GM18951 (cell line): ENCODE results near the gene FADD.
"Not testable (repeated sequence)": the region's sequence is repeated elsewhere in the genome, so short reads cannot be mapped to it uniquely, and the experiment has no call there.

Source experiments
- POLR2A ChIP-seq: IDR thresholded peaks from 4 replicates; pipeline ENCODE4 v1.6.1; 2011; ENCODE audit warnings: mild to moderate bottlenecking; ENCODE audit not compliant: insufficient read length, insufficient read depth; ENCODE audit errors: extremely low read depth
- in situ Hi-C: fragments of 300-500 bp; cut with MboI; formaldehyde crosslinking; loops from one replicate; pipeline ENCODE4 v1.12.0; 2022; ENCODE audit warnings: low sequenced_read_pairs, mixed read lengths, inconsistent platforms; ENCODE audit not compliant: unreplicated experiment

The FADD gene

DNA sequence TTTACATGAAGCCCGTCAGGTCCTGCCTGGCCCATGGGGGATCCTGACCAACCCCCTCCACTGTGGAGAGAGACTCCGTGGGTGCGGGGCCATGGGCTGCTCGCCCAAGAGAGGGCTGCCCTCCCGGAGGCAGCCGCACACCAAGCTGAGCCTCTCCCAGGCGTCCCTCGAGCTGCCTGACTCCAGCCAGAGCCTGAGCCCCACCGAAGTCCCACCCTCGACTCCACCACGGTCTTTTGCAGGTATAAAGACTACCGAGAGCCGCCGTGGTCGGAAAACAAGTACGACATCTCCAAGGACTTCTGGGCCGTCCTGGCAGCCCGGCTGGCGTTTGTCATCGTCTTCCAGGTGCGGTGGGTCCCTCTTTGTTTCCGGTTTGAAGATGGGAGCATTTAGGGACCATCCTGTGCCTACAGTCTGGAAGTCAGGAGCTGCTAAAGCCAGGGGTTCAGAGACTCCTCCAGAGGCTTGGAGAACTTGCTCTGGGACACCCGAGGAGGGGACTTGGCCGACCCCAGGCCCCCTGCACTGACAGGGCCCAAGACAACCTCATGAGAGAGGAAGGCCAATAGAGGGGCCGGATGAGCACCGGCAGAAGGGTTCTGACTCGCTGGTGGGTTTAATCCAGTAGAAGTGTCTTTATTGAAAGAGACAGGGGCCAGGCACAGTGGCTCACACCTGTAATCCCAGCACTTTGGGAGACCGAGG, 17.6 kb upstream of the FADD start:
- in situ Hi-C loops = loop anchor here (25.0 kb wide), 1 partner anchor 498 kb away; the partner anchor contains the start of gene LTO1
- TF ChIP-seq POLR2A = no peak

GRCh38 chr11:70186420-70186819, 16.7 kb upstream of the FADD start:
- no peak for TF ChIP-seq POLR2A
- in situ Hi-C loops = loop anchor here (25.0 kb wide), 1 partner anchor 499 kb away; the partner anchor contains the start of gene LTO1

DNA sequence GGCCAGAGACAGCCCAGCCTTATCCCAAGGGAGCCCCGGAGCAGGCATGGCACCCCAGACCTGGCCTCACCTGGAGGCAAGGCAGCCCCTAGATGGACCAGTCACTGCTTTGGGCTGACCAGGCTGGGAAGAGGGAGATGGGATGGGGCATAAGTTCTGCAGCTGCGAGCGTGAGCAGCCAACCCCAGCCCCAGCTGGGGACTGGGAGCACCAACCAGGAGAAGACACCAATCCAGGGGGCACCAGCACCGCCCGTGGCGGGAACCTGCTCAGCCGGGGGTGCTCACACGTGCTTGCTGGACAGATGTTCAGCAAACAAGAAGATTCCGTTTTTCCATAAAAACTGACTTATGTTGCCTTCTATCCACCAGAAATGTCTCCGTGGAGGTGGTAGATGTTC, 16.2 kb upstream of the FADD start:
- in situ Hi-C loops = loop anchor here (25.0 kb wide), 1 partner anchor 500 kb away; the partner anchor contains the start of gene LTO1
- no peak for TF ChIP-seq POLR2A

DNA sequence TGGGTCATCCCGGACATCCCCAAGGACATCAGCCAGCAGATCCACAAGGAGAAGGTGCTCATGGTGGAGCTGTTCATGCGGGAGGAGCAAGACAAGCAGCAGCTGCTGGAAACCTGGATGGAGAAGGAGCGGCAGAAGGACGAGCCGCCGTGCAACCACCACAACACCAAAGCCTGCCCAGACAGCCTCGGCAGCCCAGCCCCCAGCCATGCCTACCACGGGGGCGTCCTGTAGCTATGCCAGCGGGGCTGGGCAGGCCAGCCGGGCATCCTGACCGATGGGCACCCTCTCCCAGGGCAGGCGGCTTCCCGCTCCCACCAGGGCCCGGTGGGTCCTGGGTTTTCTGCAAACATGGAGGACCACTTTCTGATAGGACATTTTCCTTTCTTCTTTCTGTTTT, 15.3 kb upstream of the FADD start:
- no peak for TF ChIP-seq POLR2A
- in situ Hi-C loops = loop anchor here (25.0 kb wide), 1 partner anchor 500 kb away; the partner anchor contains the start of gene LTO1

- in situ Hi-C loops = loop anchor here (10.0 to 25.0 kb wide), 2 partner anchors 265 to 502 kb away; partner anchors contain the start of gene LTO1
- TF ChIP-seq POLR2A = no peak
These were observed 13.5 kb upstream of the FADD start for GRCh38 chr11:70189622-70190021.

DNA sequence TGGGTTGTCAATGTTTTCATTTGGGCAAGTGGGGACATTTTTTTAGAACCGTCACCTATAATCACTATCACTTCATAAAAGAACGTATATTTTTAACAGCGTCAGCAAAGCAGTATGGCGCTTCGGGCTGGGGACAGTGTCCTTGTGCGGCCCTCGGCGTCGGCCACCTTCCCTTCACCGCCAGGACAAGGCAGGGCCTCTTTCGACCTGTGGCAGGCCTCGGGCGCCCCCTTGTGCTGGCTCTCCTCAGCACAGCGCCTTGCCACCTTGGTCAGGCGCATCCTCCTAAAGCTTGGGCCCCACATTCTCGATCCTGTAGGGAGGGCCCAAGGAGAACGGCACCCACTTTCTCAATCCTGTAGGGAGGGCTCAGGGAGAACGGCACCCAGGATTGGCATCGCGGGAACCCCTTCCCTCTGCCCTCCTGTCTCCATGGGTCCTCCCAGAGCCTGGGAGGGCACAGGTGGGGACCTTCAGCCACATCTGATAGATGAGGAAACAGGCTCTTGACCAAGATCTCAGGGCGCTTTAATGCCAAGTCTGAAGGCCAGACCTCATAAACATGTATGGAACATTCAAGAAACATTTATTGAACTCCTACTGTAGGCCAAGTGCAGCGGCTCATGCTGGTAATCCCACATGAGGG, 11.5 kb upstream of the FADD start:
- in situ Hi-C loops = loop anchor here (10.0 to 25.0 kb wide), 2 partner anchors 267 to 504 kb away; partner anchors contain the start of gene LTO1
- TF ChIP-seq POLR2A = no peak

DNA sequence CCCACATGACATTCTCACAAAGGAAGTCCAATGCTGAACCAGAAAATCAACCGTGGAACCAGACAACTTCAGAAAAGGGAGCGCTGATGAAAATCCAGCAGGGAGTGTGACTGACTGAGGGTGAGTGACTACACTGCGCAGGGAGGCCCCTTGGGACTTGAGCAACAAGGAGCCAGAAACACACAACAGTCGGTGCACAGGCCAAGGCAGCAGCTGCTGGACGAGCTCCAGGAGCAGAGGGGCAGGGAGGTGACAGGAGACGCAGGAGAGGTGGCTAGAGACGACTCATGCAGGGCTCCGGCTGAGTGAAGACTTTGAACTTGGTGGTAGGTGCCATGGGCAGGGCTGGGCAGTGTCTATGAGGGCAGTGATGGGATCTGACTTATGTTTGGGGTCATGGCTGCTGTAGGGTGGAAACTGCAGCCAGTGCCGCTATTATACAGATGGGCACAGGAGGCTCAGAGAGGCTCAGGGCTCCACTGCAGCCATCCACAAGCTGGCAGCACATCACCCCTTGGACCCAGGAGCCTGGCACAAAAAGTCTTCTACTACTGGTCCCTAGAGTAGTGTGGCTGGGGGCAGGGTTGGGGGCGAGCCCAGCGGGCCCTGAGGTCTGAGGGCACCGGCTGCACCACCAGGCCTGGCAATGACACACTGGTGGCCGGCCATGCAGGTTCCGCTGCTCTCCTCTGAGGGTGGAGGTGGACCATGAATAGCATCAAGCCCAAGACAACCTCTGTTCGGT, 10.3 kb upstream of the FADD start:
- TF ChIP-seq POLR2A = no peak
- in situ Hi-C loops = loop anchor here (10.0 to 25.0 kb wide), 2 partner anchors 268 to 506 kb away; partner anchors contain the start of gene LTO1

- in situ Hi-C loops = loop anchor here (10.0 to 25.0 kb wide), 2 partner anchors 269 to 506 kb away; partner anchors contain the start of gene LTO1
- TF ChIP-seq POLR2A = no peak
These were observed 9.4 kb upstream of the FADD start for GRCh38 chr11:70193411-70194292.

DNA sequence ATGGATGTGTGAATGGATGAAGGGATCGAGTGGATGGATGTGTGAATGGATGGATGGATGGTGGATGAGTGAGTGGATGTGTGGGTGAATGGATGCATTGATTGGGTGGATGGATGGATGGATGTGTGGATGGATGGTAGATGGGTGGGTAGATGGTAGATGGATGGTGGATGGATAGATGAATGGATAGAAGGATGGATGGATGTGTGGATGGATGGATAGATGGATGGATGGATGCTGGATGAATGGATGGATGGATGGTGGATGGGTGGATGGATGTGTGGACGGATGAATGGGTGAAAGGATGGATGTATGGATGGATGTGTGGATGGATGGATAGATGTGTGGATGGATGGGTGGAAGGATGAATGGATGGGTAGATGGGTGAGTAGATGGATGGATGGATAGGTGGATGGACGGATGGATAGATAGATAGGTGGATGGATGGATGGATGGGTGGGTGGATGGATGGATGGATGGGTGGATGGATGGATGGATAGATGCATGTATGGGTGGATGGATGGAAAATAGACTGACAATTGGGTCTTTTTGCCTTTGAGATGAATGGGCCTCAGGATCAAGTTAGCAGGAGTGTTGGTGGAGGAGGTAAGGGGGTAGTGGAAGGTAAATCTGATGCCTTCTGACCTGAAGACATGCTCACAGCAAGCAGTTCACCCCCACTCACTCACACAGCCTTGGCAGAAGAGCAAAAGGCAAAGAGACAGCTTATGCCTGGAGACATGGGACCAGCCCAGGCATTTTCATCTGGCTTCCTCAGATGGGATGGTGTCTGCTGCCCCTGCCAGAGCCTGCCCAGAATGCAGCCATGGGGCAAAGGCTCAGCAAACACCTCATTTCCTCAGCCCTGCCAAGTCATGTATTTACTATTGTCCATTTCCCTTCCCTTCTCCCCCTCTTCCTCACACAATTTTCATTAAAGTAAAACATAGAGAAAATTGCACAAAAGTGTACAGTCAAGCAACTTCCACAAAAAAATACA, 8.0 kb upstream of the FADD start:
- in situ Hi-C loops = loop anchor here (10.0 to 25.0 kb wide), 2 partner anchors 270 to 508 kb away; partner anchors contain the start of gene LTO1
- TF ChIP-seq POLR2A = no peak

DNA sequence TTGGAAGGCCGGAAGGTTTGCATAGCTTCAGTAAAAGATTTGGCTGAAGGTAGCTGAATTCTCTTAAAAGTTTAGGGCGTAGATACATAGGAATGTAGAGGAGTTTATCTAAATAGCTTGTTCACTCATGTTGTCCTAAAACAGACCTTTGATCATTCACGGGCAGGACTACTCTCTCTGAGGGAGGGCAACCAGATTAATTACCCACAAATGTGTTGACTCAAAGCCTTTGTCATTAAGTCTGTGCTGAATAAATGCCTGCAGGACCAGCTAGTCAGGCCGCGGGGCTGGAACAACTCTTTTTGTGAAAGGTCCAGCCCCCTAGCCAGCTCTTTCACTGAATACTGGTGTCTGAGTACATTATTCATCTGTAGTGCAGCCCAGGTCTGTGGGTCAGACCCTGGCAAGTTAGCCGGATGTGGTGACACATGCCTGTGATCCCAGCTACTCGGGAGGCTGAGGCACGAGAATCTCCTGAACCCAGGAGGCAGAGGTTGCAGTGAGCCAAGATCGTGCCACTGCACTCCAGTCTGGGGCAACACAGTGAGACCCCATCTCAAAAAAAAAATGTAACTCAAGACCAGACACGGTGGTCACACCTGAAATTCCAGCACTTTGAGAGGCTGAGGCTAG, 2.8 kb upstream of the FADD start:
- no peak for TF ChIP-seq POLR2A
- in situ Hi-C loops = no loop called here

DNA sequence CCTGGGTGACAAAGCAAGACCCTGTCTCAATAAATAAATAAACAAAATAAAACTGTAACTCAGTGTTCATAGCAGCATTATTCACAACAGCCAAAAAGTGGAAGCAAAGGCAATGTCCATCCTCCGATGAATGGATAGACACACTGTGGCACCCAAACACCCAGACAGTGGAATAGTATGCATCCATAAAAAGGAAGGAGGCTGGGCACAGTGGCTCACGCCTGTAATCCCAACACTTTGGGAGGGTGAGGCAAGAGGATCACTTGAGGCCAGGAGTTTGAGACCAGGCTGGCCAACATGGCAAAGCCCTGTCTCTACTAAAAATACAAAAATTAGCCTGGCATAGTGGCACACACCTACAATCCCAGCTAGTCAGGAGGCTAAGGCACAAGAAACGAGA, 2.0 kb upstream of the FADD start:
- in situ Hi-C loops = not testable (repeated sequence)
